NCI-H2029 treated with DMSO at 0.1 percent for 48 hours (cell line): ENCODE data around the gene SORCS2.

Experiments used
- DNase-seq: peaks from one replicate; lab custom pipeline; 2025; lab: John Stamatoyannopoulos, UW

The SORCS2 gene

GRCh38 chr4:7288751-7289523, 96.6 kb downstream of the SORCS2 start:
- no peak for DNase-seq

GRCh38 chr4:7289589-7289988, 97.3 kb downstream of the SORCS2 start:
- DNase-seq: no peak

DNA sequence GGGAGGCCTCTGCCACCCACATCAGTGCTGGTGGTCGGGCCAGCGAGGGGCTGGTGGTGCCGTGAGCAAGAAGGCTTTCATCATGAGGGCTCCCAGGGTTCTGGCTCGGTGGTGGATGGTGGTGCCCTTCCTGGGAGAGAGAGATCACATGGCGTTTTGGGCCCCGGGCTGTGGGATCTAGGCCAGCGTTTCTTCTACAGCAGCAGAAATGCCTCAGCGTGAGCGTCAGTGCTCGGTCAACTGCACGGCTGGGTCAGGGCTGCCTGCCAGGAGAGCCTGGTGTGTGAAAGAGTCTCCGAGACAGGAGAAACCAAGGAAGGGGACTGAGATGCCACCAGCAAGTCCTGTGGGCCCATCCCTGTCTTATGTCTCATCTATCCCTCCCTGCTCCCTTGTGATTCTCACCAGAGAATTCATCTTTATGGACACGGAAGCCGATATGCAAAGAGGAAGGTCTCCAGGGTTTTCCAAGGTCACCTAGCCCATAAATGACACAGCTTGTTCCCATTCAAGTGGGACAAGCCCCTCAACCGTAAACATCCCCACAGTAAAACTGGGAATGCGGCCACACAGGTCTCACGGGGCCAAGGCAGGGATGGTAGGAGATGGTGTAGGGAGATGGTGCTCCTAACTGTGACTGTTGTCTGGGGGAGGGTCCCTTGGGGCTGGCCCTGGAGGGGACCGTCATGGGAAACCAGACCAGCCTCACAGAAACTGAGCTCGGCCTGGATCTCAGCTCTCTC, 99.2 kb downstream of the SORCS2 start:
- DNase-seq: no peak

GRCh38 chr4:7293703-7294102, 101.4 kb downstream of the SORCS2 start:
- no peak for DNase-seq

- DNase-seq: no peak
Measured at GRCh38 chr4:7294176-7294756, 101.9 kb downstream of the SORCS2 start.

DNA sequence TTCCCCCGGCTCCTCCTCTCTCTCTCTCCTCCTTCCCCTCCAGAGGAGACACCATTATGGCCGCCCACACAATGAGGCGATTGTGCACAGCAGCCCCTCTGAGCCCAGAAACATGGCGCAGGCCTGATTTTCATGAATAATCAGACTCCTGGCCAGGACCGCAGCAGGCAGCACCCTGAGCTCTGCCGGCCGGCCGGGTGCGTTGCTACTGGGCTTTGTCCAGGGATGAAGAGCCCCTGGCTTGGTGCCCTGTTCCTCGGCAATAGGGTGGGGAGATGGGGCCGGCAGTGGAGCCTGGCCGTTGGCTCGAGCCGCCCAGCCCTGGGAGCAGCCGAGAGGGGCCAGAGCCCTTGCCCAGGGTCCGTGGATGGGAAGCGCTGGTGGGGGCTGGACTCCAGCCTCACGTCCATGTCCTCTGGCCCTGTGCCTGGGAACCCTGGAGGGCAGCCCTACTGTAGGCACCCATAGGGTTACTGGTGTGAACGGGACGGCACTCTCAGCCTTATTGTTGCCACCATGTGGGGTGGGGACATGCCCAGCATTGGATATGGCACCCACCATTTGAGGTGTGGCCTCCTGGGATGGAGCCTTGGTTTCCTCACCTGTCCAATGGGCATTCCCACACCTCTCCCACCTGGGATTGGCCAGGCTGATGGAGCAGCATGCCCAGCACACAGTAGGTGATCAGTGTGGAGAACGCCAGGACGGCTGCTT, 103.0 kb downstream of the SORCS2 start:
- DNase-seq: peak; percentile 30

DNA sequence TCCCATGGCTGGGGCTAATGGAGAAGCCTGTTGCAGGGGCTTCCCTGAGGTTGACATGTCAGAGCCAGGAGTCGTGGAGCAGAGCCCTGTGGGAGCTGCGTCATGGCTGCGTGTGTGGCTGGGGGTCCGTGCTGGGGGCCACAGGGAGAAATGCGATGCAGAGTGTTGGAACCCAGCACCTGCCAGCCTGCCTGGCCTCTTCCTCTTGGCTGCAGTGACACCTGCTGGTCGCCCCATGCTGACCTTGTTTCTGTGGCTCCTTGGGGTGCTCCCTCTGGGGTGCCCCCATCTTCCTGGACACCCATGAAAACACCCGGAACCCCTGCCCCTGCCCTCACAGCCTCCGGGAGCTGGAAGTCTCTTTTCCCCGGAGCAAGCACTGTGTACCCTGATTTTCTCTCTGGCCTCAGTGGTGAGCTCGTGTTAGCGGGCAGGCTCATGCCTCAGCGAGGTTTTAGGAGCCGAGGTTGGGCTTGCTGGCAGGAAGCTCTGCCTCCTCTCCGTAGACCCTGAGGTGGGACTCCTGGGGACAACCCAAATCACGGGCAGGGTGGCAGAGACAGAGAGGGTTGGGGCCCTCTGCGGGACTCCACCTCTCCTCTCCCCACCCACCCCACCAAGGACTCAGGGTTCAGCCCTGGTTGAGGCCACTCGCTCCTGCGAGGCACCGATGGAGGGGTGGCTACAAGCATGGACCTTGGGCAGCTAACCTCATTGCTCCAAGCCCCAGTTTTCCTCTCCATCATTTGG, 103.7 kb downstream of the SORCS2 start:
- DNase-seq: no peak

- DNase-seq: no peak
Measured at GRCh38 chr4:7296661-7297335, 104.5 kb downstream of the SORCS2 start.

GRCh38 chr4:7297374-7297773, 105.0 kb downstream of the SORCS2 start:
- no peak for DNase-seq

DNA sequence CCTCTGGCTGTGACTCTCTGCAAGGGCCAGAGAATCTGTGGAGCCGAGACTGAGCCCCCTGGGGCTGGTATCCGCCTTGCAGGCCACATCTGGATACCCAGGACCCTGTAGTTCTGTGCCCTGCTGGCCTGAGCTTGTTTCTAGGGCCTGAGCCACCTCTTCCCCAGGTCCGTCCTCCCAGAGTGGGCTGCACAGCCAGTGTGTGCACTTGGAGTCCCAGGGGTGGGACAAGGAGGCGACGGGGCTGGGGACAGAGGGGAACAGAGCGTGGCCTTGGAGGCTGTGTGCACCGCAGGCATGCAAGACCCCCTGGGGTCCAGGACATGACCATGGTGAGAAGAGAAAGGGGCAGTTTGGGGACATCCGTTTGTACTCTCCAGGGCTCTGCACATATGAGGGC, 105.5 kb downstream of the SORCS2 start:
- DNase-seq: no peak

DNA sequence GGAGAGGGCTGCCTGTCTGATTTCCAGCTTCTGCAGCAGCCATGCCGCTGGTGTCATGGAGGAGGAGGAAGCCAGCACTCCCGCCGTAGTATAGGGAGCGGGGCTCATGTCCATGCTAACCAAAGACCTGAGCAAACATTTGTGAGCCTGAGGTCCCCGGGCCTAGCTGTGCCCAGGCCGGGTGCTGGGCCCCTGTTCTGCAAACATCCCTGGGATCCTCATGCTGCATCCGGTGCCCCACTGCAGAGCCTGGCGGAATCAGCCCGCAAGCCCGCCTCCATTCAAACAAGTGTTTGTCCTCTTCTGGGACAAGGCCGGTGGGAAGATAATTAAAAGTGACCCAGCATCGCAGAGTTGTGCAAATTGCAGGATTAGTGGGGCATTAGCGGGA, 106.3 kb downstream of the SORCS2 start:
- no peak for DNase-seq

DNA sequence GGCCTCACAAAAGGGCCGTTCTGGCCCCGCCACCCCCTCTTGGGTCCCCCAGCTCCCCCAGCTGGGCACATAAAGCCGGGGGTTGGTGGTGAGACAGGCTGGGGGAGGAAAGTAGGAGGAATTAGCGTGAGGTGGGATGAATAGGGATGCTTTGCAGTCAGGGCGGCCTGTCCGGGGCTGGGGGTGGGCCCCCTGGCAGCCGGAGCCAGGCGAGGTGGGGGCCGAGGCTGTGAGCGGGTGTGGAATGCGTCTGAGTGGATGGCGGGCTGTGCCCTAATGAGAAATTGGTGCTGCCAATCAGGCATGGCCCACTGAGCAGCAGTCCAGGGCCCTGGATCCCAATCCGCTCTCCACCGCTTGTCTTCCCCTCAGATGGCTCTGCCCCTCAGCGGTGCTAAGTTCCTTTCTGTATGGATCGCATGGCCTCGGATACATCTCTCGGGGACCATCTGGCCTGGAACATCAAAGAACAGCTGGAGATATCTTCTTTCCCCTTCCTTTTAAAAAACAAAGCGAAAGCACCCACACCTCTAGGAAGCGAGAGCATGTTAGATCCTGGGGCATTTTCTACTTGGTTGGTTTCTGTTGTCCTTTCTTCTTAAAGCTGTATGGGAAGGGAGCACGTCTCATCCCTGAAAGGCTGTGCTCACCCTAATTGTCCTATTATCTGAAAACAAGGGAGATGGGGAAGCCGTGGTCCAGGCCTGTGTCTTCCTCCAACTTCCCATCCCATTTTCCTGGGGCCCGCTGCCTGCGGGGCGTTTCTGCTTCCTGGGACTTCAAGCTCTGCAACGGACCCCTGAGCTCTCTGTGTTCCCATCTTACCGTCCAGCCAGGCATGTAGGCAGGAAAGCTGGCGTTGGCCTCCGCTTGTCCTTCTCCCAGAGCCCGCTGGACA, 106.9 kb downstream of the SORCS2 start:
- DNase-seq: no peak

- no peak for DNase-seq
Measured at GRCh38 chr4:7299908-7300710, 107.8 kb downstream of the SORCS2 start.

DNA sequence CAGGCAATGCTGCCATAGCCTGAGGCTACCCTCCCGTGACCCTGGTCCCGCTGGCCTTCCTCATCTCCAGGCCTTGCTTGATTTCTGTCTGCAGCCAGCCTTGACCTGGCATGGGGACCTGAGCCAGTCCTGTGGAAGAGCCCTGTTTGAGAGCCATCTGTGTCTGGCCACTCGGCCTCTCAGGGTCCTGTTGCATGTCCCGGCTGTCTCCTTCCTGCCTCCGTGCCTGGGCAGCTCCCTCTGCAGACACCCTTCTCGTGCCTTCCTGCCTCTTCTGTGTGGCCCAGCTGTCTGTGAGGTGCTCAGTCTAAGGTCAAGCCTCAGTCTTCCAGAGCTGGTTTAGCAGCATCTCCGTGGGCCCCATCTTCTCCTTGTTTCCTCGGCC, 108.4 kb downstream of the SORCS2 start:
- DNase-seq: no peak

- DNase-seq: no peak
Measured at GRCh38 chr4:7301126-7301785, 108.9 kb downstream of the SORCS2 start.

- DNase-seq: no peak
Measured at GRCh38 chr4:7301846-7302630, 109.7 kb downstream of the SORCS2 start.

DNA sequence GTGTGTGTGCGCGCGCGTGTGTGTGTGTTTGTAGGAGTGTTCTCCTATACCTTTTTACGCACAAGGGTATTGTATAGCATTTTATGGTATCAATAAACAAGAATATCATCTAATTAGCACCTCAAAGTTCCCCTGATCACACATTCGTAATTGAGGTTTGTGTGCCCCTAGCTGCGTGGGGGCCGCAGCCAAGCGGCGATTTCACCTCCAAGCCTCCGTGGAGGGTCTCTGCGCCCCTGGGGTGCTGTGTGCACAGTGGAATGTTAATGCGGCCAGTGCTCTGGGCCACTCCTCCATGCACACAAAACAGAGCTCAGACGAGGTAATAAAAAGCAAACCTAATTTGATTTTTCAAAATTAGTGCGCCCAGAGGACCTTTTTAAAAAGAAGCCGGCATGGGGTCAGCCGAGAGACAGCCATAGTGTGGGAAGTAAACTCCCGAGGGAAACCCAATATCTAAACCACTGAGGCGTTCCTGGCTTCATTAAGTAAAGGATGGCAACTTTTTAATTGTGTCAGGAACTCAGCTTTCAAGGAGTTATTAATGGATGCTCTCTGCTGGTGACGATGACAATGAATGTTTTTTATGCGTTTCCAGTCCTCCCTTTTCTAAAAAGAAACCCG, 110.6 kb downstream of the SORCS2 start:
- no peak for DNase-seq

GRCh38 chr4:7303561-7303960, 111.2 kb downstream of the SORCS2 start:
- DNase-seq: no peak
